ENCODE measurements around the gene KCNMA1.

Gene KCNMA1

DNA sequence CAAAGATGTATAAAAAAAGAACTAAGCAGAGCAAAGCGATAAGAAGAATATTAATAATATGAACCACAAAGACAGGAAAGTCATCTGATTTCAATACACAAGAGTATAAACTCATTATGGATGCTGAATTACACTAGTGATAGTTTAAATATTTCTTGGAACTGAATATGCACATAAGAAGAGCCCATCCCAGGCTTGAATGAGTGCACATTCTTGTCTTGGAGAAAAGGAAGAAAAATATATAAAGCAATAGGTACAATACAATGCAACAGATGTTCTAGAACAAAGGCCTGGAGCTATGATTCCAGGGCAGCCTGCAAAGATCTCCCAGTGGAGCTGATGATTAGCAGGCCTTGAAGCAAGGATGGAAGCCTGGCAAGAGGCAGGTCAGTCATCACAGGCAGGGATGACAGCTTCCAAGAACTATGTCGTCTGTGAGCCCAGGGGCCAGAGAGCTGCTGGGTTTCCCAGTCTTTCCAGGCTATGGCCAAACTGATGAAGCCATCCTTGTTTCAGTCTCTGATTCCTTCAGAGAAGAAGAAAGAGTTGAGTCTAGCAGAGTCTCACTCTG, 277.6 kb downstream of the KCNMA1 start:
- H3K4me3 ChIP-seq (replicated peaks; ENCODE audit: low read depth, low read length) = no peak overlapping the region
- no peak for DNase-seq (ENCODE audit: extremely low read depth, insufficient read length)
- no peaks in the 10 kb centered on the region for H3K36me3 ChIP-seq (ENCODE audit: control insufficient read depth, insufficient read depth, low read length)
- TF ChIP-seq CTCF (IDR thresholded peaks at IDR 0.05; ENCODE audit: insufficient read depth, low read length, poor library complexity, severe bottlenecking) = no peak
- H3K27me3 ChIP-seq (replicated peaks; ENCODE audit: control insufficient read depth, insufficient read depth, low read length) = no peaks in the 10 kb centered on the region

DNA sequence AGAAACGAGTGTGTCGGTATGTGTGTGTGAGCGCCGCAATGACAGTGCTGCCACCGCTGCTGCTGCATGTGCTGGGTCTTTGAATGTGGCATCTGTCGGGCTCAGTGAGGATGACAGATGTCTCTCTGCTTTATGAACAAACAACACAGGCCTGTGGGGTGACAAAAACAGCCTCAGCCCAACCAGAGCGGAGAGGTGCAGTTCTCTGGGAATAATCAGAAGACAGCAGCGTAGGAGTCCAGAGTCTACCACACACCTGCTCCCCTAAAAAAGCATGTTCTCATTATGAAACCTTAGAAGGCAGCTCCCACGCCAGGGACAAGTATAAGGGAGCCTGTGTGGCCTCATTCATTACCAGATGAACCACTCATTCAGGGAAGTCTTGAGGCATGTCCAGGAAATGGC, 278.3 kb downstream of the KCNMA1 start:
- Histone ChIP-seq H3K27me3 (replicated peaks; ENCODE audit: control insufficient read depth, insufficient read depth, low read length) (no peaks in the 10 kb centered on the region), H3K36me3 (ENCODE audit: control insufficient read depth, insufficient read depth, low read length) (no peaks in the 10 kb centered on the region), H3K4me3 (replicated peaks; ENCODE audit: low read depth, low read length) (no peak overlapping the region)
- no peak for TF ChIP-seq CTCF (IDR thresholded peaks at IDR 0.05; ENCODE audit: insufficient read depth, low read length, poor library complexity, severe bottlenecking)
- DNase-seq (ENCODE audit: extremely low read depth, insufficient read length) = no peak

DNA sequence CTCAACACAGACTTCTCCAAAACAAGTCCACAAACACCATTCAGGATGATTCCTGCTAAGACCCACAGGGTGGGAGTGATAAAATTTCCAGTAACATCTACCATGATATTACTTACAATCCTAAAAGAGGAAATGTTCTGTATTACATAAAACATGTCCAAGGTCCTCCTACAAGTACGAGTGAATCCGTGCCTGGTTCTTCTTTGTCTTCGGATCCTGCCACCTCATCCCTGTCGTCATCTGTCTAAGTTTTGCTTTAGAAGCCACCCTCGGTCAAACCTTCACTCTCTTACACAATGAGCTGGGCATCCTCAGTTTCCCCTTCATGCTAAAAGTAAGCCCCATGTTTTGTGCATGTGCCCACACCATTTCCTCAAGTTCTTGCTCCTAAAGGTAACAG, 279.0 kb downstream of the KCNMA1 start:
- H3K36me3 ChIP-seq (ENCODE audit: control insufficient read depth, insufficient read depth, low read length) = no peaks in the 10 kb centered on the region

DNA sequence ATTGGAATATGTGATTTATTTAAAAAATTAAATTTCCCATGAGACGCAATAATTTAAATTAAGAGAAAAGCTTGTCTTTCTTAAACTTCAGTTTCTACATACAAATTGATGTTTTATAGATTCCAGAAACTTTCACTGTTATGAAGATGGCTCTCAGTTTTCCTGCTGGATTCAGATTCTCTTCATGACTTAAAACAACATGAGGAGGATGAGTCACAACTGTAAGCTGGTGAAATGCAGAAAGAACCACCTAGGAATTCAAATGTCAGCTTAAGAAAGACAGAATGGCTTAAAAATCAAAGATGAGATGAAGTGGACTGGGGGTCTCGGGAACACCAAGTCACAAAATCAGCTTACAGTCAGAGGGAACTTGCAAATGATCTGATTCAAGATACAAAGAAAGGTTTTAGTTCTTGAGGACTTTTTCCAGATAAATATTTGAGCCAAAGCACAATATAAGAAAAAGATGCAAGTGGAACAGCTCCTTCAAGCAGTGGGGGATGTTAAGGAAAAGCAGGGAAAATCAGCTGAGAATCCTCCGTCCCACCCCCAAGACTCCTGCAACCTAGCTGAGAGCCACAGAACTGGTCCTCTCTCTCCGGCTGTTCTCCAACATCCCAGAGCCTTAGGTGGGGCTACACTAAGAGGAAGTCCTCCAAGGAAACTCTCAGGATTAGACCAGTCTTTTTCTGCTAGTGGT, 279.8 kb downstream of the KCNMA1 start:
- TF ChIP-seq CTCF (IDR thresholded peaks at IDR 0.05; ENCODE audit: insufficient read depth, low read length, poor library complexity, severe bottlenecking) = no peak
- H3K27me3 ChIP-seq (replicated peaks; ENCODE audit: control insufficient read depth, insufficient read depth, low read length) = no peaks in the 10 kb centered on the region
- H3K4me3 ChIP-seq (replicated peaks; ENCODE audit: low read depth, low read length) = no peak overlapping the region
- H3K36me3 ChIP-seq (ENCODE audit: control insufficient read depth, insufficient read depth, low read length) = no peaks in the 10 kb centered on the region
- no peak for DNase-seq (ENCODE audit: extremely low read depth, insufficient read length)

More for the DNA sequence above, 279.0 kb downstream of the KCNMA1 start:
- DNase-seq (ENCODE audit: extremely low read depth, insufficient read length) = no peak
- H3K27me3 ChIP-seq (replicated peaks; ENCODE audit: control insufficient read depth, insufficient read depth, low read length) = no peaks in the 10 kb centered on the region
- H3K4me3 ChIP-seq (replicated peaks; ENCODE audit: low read depth, low read length) = no peak overlapping the region
- TF ChIP-seq CTCF (IDR thresholded peaks at IDR 0.05; ENCODE audit: insufficient read depth, low read length, poor library complexity, severe bottlenecking) = no peak

- H3K27me3 ChIP-seq (replicated peaks; ENCODE audit: control insufficient read depth, insufficient read depth, low read length) = no peaks in the 10 kb centered on the region
- no peak for DNase-seq (ENCODE audit: extremely low read depth, insufficient read length)
- TF ChIP-seq CTCF (IDR thresholded peaks at IDR 0.05; ENCODE audit: insufficient read depth, low read length, poor library complexity, severe bottlenecking) = no peak
- no peak overlapping the region for H3K4me3 ChIP-seq (replicated peaks; ENCODE audit: low read depth, low read length)
- no peaks in the 10 kb centered on the region for H3K36me3 ChIP-seq (ENCODE audit: control insufficient read depth, insufficient read depth, low read length)
These were observed 280.4 kb downstream of the KCNMA1 start for GRCh38 chr10:77357185-77357584.
